Neural progenitor cell (in vitro differentiated cells): Measurements from ENCODE around the gene AKAP6. TPM values are rescaled to one million over a fixed set of nuclear protein-coding genes. Genes with fewer than 3 reads are reported as not detected.
A peak's percentile ranks its signal among the peaks of the same experiment; 100 is the strongest.

Experiments
- DNase-seq: peaks from one replicate; pipeline ENCODE4 v3.0.0-alpha.2; 2016; ENCODE audit warnings: low spot score
- H2AFZ ChIP-seq: fragments of 200-600 bp; sonication (generic); replicated peaks from 2 replicates; pipeline ENCODE4 v1.6.1; 2016; ENCODE audit warnings: antibody characterized with exemption
- H3F3A ChIP-seq: fragments of 200-600 bp; sonication (generic); 2 replicates; pipeline ENCODE4 v1.6.1; 2016; ENCODE audit warnings: antibody characterized with exemption, low read depth
- H3K27ac ChIP-seq: fragments of 200-600 bp; sonication (generic); 2 replicates; pipeline ENCODE4 v1.5.1; 2016; ENCODE audit warnings: mild to moderate bottlenecking
- H3K27me3 ChIP-seq: fragments of 200-600 bp; sonication (generic); 2 replicates; pipeline ENCODE4 v1.6.1; 2016; ENCODE audit warnings: mild to moderate bottlenecking, moderate library complexity
- H3K36me3 ChIP-seq: fragments of 200-600 bp; sonication (generic); 2 replicates; pipeline ENCODE4 v1.5.1; 2016
- H3K4me1 ChIP-seq: fragments of 200-600 bp; sonication (generic); 2 replicates; pipeline ENCODE4 v1.6.1; 2016; ENCODE audit warnings: mixed run types
- H3K4me2 ChIP-seq: fragments of 200-600 bp; sonication (generic); 2 replicates; pipeline ENCODE4 v1.6.1; 2016
- H3K4me3 ChIP-seq: fragments of 200-600 bp; sonication (generic); 2 replicates; pipeline ENCODE4 v1.5.1; 2016
- H3K79me2 ChIP-seq: fragments of 200-600 bp; sonication (generic); 2 replicates; pipeline ENCODE4 v1.6.1; 2016; ENCODE audit warnings: low read depth
- H3K9ac ChIP-seq: fragments of 200-600 bp; sonication (generic); 2 replicates; pipeline ENCODE4 v1.6.1; 2016
- H3K9me3 ChIP-seq: fragments of 200-600 bp; sonication (generic); 2 replicates; pipeline ENCODE4 v1.5.1; 2016; ENCODE audit warnings: low read depth
- H4K20me1 ChIP-seq: fragments of 200-600 bp; sonication (generic); 2 replicates; pipeline ENCODE4 v1.6.1; 2016; ENCODE audit warnings: low read depth
- H3K27ac Mint-ChIP-seq: 3 replicates; pipeline ENCODE4 v1.8.0; 2021; ENCODE audit warnings: mixed read lengths
- H3K27me3 Mint-ChIP-seq: 2 replicates; pipeline ENCODE4 v1.8.0; 2022; ENCODE audit warnings: low read depth, mild to moderate bottlenecking, inconsistent platforms, moderate library complexity, mixed read lengths; ENCODE audit not compliant: insufficient read depth
- H3K36me3 Mint-ChIP-seq: 3 replicates; pipeline ENCODE4 v1.8.0; 2021; ENCODE audit warnings: mixed read lengths
- H3K4me1 Mint-ChIP-seq: 3 replicates; pipeline ENCODE4 v1.8.0; 2021; ENCODE audit warnings: mixed read lengths
- H3K4me3 Mint-ChIP-seq: 3 replicates; pipeline ENCODE4 v1.8.0; 2021; ENCODE audit warnings: mild to moderate bottlenecking, moderate library complexity, mixed read lengths
- H3K9me3 Mint-ChIP-seq: 3 replicates; pipeline ENCODE4 v1.8.0; 2020; ENCODE audit warnings: mixed read lengths
- CTCF ChIP-seq: fragments of 200-600 bp; sonication (generic); IDR thresholded peaks from 2 replicates; pipeline ENCODE4 v1.5.1; 2017; ENCODE audit warnings: antibody characterized with exemption, mild to moderate bottlenecking
- EZH2 ChIP-seq: fragments of 200-600 bp; sonication (generic); IDR thresholded peaks from 2 replicates; pipeline ENCODE4 v1.6.1; 2017; ENCODE audit warnings: antibody characterized with exemption, mild to moderate bottlenecking, moderate library complexity
- EZH2phosphoT487 ChIP-seq: fragments of 200-600 bp; sonication (generic); IDR thresholded peaks from 2 replicates; pipeline ENCODE4 v1.6.1; 2017; ENCODE audit warnings: antibody characterized with exemption
- total RNA-seq: library from RNA; depleted of rRNA; stranded (reverse); fragments of >200 nt; gene quantifications from 2 replicates; pipeline ENCODE4 v1.2.3, GENCODE V29; 2015; ENCODE audit warnings: low replicate concordance

The AKAP6 gene
- total RNA-seq, 1 donor from 2014 or later, result 3.7 TPM

DNA sequence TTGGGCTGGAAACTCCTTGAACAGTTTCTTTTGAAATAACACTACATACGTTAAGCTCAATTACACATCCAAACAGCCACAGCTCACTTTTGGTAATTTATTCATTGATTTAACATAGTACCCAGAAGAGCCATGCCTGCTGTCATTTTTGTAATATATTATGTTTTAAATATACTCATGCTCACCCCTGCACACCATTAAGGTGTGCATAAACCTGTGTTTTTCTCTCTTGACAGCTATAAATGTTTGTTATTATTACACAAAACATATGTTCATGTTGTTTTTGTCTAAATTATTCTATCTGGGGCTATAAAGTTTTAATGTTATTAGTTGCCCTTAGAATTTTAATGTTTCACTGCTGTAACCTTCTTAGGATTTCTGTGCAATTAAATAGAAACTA, 296.1 kb downstream of the AKAP6 start:
- Histone ChIP-seq H4K20me1 (no peaks in the 10 kb centered on the region), H3K4me2 (no peak overlapping the region), H3K36me3 (no peaks in the 10 kb centered on the region), H3K27me3 (no peaks in the 10 kb centered on the region), H3K4me1 (peaks cover 15% of the 10 kb centered on the region), H3K4me3 (no peak overlapping the region), H2AFZ (no peak overlapping the region), H3K9ac (no peak overlapping the region), H3F3A (no peaks in the 10 kb centered on the region), H3K79me2 (no peaks in the 10 kb centered on the region), H3K9me3 (no peaks in the 10 kb centered on the region), H3K27ac (no peak overlapping the region)
- Mint-ChIP-seq H3K27me3 (no peaks in the 10 kb centered on the region), H3K36me3 (no peaks in the 10 kb centered on the region), H3K4me1 (peaks cover 7% of the 10 kb centered on the region), H3K9me3 (no peaks in the 10 kb centered on the region), H3K4me3 (no peak overlapping the region), H3K27ac (no peak overlapping the region)
- DNase-seq, result no peak
- TF ChIP-seq CTCF, result no peak
- TF ChIP-seq EZH2, result no peak
- TF ChIP-seq EZH2phosphoT487, result no peak

- H3K27ac Mint-ChIP-seq, result peak overlapping the region; percentile 52
- TF ChIP-seq EZH2 (no peak), CTCF (no peak), EZH2phosphoT487 (no peak)
Measured at GRCh38 chr14:32627545-32628298, 298.6 kb downstream of the AKAP6 start.

GRCh38 chr14:32629236-32629635, 300.1 kb downstream of the AKAP6 start:
- H3K4me1 ChIP-seq, result peaks cover 27% of the 10 kb centered on the region
- H3K79me2 ChIP-seq, result no peaks in the 10 kb centered on the region
- H3K9me3 ChIP-seq, result no peaks in the 10 kb centered on the region
- no peak overlapping the region for H3K27ac Mint-ChIP-seq
- H3K27me3 ChIP-seq, result no peaks in the 10 kb centered on the region
- no peaks in the 10 kb centered on the region for H3K36me3 Mint-ChIP-seq
- H3K9me3 Mint-ChIP-seq, result no peaks in the 10 kb centered on the region
- no peak overlapping the region for H3K4me2 ChIP-seq
- H3K27me3 Mint-ChIP-seq, result no peaks in the 10 kb centered on the region
- no peak overlapping the region for H2AFZ ChIP-seq
- H3K9ac ChIP-seq, result no peak overlapping the region
- H3K27ac ChIP-seq, result no peak overlapping the region
- no peaks in the 10 kb centered on the region for H4K20me1 ChIP-seq
- no peaks in the 10 kb centered on the region for H3F3A ChIP-seq
- no peaks in the 10 kb centered on the region for H3K36me3 ChIP-seq
- TF ChIP-seq CTCF, result no peak
- no peak for TF ChIP-seq EZH2
- TF ChIP-seq EZH2phosphoT487, result no peak
- DNase-seq, result no peak
- no peak overlapping the region for H3K4me3 ChIP-seq
- no peak overlapping the region for H3K4me3 Mint-ChIP-seq
- H3K4me1 Mint-ChIP-seq, result peaks cover 23% of the 10 kb centered on the region

More at GRCh38 chr14:32627545-32628298, 298.6 kb downstream of the AKAP6 start:
- no peak for DNase-seq
- no peaks in the 10 kb centered on the region for H3K9me3 Mint-ChIP-seq
- no peaks in the 10 kb centered on the region for H3K27me3 ChIP-seq
- no peaks in the 10 kb centered on the region for H4K20me1 ChIP-seq
- H3K4me3 ChIP-seq, result no peak overlapping the region
- H3K27ac ChIP-seq, result no peak overlapping the region
- peaks cover 12% of the 10 kb centered on the region for H3K4me1 Mint-ChIP-seq
- no peaks in the 10 kb centered on the region for H3K79me2 ChIP-seq
- no peak overlapping the region for H3K9ac ChIP-seq
- peak overlapping the region; percentile 53 for H3K4me2 ChIP-seq
- no peaks in the 10 kb centered on the region for H3K36me3 Mint-ChIP-seq
- no peaks in the 10 kb centered on the region for H3K36me3 ChIP-seq
- no peaks in the 10 kb centered on the region for H3K27me3 Mint-ChIP-seq
- peaks cover 16% of the 10 kb centered on the region for H3K4me1 ChIP-seq
- no peak overlapping the region for H3K4me3 Mint-ChIP-seq
- H2AFZ ChIP-seq, result peak overlapping the region; percentile 5
- no peaks in the 10 kb centered on the region for H3K9me3 ChIP-seq
- H3F3A ChIP-seq, result no peaks in the 10 kb centered on the region
